ENCODE measurements around the gene AQP1.

Gene AQP1

GRCh38 chr7:30911561-30911969, at the start of gene AQP1:
Gene AQP1, plus strand, starts transcription at chr7:30911853. Its CDS starts 57 bp downstream, at chr7:30911910.
- TF ChIP-seq, protein P1, sequence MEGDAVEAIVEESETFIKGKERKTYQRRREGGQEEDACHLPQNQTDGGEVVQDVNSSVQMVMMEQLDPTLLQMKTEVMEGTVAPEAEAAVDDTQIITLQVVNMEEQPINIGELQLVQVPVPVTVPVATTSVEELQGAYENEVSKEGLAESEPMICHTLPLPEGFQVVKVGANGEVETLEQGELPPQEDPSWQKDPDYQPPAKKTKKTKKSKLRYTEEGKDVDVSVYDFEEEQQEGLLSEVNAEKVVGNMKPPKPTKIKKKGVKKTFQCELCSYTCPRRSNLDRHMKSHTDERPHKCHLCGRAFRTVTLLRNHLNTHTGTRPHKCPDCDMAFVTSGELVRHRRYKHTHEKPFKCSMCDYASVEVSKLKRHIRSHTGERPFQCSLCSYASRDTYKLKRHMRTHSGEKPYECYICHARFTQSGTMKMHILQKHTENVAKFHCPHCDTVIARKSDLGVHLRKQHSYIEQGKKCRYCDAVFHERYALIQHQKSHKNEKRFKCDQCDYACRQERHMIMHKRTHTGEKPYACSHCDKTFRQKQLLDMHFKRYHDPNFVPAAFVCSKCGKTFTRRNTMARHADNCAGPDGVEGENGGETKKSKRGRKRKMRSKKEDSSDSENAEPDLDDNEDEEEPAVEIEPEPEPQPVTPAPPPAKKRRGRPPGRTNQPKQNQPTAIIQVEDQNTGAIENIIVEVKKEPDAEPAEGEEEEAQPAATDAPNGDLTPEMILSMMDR (IDR thresholded peaks at IDR 0.05; ENCODE audit: extremely low read depth, insufficient read depth, missing control alignments), result no peak
- DNase-seq (ENCODE audit: low spot score), result no peak
- in situ Hi-C loops (cut with MboI; ENCODE audit: low pct_unique_long_range_greater_than_20kb, low sequenced_read_pairs, unreplicated experiment), result no loop called here

- in situ Hi-C loops (cut with MboI; ENCODE audit: low pct_unique_long_range_greater_than_20kb, low sequenced_read_pairs, unreplicated experiment), result no loop called here
- no peak for DNase-seq (ENCODE audit: low spot score)
- TF ChIP-seq, protein P1 (IDR thresholded peaks at IDR 0.05; ENCODE audit: extremely low read depth, insufficient read depth, missing control alignments), result no peak
These were observed 48.5 kb upstream of the AQP1 start for GRCh38 chr7:30862995-30863705.

- DNase-seq (ENCODE audit: low spot score), result no peak
- in situ Hi-C loops (cut with MboI; ENCODE audit: low pct_unique_long_range_greater_than_20kb, low sequenced_read_pairs, unreplicated experiment), result no loop called here
- TF ChIP-seq, protein P1 (IDR thresholded peaks at IDR 0.05; ENCODE audit: extremely low read depth, insufficient read depth, missing control alignments), result no peak
These were observed 48.0 kb upstream of the AQP1 start for GRCh38 chr7:30863706-30864035.

DNA sequence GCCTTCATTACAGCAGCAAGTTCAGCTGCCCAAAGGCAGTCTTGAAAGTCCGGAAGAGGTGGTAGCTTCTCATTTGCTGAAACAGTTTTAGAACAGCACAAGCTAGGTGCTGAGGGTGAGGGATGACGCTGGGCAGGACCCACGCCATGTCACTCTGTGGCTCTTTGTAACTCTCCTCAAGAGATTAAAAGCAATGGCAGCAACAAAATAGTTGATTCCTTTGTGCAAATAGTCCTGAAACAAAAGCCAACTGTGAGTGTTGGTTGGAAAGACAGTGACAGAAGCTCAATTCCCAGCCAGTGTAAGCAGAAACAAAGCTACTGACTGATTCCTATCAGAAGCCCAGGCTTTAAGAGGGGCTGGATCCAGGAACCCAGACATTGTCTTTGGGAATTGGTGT, 47.6 kb upstream of the AQP1 start:
- in situ Hi-C loops (cut with MboI; ENCODE audit: low pct_unique_long_range_greater_than_20kb, low sequenced_read_pairs, unreplicated experiment), result no loop called here
- TF ChIP-seq, protein P1 (IDR thresholded peaks at IDR 0.05; ENCODE audit: extremely low read depth, insufficient read depth, missing control alignments), result no peak
- DNase-seq (ENCODE audit: low spot score), result no peak

DNA sequence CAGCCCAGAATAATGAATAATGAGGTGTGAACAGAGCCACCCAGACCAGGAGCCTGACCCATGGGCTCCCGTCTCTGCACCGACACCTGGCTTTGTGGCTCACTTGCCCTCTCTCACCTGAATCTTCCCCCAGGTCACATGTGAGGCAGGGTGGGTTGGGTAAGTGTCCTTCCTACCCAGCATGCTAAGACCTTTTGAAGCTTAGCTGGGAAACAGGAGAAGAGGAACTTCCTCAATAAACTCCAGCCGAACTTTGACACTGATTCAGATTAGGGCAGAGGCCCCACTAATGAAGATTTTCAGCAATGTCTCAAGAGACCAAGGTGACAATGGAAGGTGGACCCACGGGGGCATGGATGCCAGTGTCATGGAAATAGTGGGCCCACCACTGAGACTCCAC, 46.6 kb upstream of the AQP1 start:
- TF ChIP-seq, protein P1 (IDR thresholded peaks at IDR 0.05; ENCODE audit: extremely low read depth, insufficient read depth, missing control alignments), result no peak
- no peak for DNase-seq (ENCODE audit: low spot score)
- in situ Hi-C loops (cut with MboI; ENCODE audit: low pct_unique_long_range_greater_than_20kb, low sequenced_read_pairs, unreplicated experiment), result no loop called here

DNA sequence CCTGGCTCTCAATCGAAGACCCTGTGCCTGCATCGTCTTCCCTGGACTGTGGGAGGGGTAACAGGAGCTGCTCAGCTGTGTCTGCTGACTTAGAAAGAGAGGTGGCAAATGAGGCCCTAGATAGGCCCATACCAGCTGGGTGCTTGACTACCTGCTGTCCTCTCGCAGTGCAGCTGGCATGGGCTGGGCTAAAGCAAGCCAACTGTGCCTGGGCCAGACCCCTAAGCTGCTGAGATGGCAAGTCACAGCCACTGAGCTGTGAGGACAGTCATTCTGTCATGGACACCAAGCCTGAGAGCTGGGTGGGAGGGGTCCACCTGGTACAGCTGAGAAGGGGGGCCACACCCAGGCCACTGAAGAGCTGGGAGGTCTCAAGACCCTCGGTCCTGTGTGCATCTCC, 45.8 kb upstream of the AQP1 start:
- TF ChIP-seq, protein P1 (IDR thresholded peaks at IDR 0.05; ENCODE audit: extremely low read depth, insufficient read depth, missing control alignments), result no peak
- DNase-seq (ENCODE audit: low spot score), result no peak
- in situ Hi-C loops (cut with MboI; ENCODE audit: low pct_unique_long_range_greater_than_20kb, low sequenced_read_pairs, unreplicated experiment), result no loop called here

Data from GM13977 (cell line).